Hepatic stellate cell (primary cell): ENCODE results near the gene NMNAT3.
"Not testable (repeated sequence)": the region's sequence is repeated elsewhere in the genome, so short reads cannot be mapped to it uniquely, and the experiment has no call there.

Experiments used
- DNase-seq: peaks from one replicate; pipeline ENCODE4 v3.0.0; 2011; ENCODE audit warnings: low spot score

NMNAT3 gene

DNA sequence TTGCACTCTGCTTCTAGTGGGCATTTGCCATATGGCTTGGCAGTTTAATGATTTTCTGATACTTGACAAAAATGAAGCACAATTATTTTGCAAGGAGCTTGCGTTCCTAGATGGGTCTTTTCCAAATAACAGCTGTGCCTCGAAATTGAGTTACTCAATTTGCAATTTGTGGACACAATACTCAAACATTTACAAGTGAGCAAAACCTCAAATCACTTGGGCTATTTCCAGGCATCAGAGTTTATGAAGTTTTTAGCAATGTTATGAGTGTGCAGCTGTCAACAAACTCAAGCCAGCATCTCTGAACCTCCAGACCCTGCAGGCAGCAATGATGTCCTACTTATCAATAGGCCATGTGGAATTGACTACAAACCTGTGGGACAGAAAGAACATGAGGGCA, 41.3 kb downstream of the NMNAT3 start:
- no peak for DNase-seq

DNA sequence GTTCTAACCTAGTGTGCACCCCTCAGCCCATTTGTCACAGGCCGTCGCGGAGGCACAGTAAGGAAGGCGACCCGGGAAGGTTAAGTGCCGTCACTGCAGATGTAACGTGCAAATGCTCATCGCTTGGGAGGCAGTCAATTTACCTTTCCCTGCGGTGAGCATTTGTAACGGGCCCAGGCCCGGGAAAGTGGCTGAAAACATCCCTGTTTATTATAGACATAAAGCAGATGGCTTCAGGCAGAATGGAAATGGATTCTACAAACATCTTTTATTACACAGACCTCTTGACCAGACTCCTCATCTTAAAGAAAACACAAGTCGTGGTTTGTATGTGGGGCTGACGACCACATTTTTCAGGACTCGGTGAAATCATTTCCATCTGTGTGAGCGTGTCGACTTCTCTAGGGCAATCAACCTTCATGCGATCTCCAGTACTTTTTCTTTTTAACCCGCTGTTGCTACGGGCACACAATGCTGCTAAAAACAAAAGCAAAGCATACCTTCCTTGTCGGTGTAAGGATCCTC, 43.6 kb downstream of the NMNAT3 start:
- DNase-seq: no peak

DNA sequence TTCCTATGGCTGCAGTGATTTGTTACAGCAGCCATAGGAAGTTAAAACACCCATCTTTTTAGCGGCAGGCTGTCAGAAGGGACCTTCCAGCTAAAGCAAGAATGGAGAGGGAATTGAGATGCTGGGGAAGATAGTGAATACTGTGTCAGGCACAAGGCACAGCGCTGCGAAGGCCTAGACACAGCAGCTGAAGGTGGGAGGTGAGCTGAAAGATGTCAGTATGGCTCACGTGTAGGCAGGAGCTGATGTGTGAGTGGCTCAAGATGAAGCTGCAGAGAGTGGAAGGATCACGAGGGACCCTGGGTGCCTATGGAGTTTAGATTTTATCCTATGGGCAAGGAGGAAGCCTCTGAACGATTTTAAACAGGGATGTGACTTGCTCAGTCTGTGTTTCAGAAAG, 44.3 kb downstream of the NMNAT3 start:
- DNase-seq: no peak

DNA sequence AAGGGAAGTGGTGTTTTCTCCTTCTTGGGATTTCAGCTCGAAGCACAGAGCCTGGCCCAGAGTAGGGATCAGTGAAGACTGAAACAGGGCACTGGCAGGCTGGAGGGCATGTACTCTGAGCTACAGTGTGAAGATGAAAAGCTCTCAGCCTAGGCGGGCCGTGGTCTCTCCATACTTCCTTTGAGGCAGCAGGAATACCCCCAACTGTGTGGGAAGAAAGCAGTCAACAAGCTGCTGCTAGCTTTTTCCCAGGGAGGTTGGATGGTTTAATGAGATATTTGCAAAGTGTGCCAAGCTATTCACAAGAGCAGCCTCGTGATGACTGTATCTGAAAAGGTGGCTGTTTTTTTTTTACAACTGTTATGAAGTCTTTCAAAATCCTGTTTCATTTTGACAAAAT, 47.2 kb downstream of the NMNAT3 start:
- DNase-seq: no peak

DNA sequence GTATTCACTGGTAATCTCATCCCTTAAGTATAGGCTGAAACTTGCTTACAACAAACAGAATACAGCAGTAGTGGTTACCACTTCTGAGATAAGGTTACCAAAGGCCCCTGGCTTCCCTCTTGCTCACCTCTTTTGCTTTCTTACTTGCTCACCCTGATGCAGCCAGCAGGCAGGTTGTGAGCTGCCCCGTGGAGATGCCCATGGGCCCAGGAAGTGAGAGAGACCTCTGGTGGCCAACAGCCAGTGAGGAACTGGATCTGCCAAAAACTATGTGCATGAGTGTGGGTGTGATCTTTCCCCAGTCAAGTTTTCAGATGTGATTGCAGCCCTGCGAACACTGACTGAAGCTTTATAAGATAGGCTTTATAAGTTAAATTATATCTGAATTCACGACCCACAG, 48.7 kb downstream of the NMNAT3 start:
- peak; percentile 4 for DNase-seq

DNA sequence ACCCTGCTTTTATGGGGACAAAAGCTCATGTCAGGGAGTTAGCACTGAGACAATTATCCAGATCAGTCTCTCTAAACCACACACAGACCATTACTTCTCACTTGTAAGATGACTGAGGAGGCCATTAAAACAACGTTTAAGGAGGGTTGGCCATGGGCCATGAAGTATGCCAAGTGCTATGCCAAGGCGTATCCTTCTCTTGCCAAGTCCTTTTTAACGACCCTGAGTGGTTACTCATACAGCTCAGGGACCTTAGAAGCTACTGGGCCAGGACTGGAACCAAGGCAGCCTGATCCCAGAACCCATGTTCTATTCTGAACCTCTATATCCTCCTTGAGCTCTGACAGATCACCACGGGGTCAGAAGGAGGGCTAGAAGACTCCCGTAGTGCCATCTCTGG, 50.0 kb downstream of the NMNAT3 start:
- DNase-seq: no peak

DNA sequence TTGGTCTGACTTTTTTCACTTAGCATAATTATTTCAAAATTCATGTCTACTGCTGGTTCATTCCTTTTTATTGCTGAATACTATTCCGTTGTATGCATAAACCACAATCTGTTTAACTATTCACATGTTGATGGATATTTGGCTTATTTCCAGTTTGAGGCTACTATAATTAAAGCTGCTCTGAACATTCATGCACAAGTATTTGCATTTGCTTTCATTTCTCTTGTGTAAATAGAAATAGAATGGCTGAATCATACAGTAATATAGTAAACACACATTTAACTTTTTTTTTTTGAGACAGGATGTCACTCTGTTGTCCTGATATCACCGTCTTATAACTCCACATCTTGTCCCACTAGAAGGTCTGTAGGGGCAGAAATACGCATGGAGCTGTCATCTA, 57.3 kb downstream of the NMNAT3 start:
- DNase-seq: no peak

DNA sequence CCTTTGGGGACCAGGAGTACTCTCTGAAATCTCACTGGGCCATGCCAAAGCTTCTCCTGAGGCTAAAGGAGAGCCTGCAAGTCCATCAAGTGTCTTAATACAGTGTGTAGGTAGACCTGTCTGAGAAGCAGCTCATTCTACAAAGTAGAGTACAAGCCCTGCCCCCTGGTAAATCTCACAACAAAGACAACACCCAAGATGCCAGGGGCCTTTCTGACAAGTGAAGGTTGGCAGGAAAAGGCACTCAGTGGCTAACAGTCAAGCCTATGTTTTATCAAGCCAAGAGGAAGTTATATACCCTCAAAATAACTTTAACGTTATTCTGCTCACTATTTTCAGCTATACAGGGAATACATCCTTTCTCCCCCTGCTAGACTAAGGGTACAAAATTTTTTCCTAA, 58.3 kb downstream of the NMNAT3 start:
- DNase-seq: no peak

DNA sequence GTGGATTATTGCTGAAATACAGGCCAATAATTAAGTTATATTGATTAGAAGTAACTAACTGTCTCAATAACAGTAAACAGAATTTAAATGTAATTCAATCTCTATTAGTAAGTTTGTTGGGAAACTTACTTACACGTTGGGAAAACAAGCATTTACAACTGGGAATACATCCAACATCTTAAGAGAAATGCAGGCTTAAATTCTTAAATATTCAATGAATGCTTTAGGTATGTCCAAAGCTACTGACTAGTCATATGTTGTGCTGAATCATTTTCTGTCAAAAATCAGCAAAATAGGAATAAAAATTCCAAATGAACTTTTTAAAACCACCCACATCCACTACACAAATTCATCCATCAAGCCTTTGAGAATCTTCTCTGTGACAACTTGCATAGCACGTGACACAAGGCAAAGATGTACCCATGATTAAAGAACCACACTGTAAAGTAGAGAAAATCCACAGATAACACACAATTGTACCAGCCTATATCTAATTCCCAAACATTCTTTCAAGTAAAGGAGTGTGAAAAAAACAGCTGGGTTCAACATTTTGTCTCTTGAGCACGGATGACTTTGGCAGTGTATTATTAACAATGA, 60.0 kb downstream of the NMNAT3 start:
- no peak for DNase-seq

DNA sequence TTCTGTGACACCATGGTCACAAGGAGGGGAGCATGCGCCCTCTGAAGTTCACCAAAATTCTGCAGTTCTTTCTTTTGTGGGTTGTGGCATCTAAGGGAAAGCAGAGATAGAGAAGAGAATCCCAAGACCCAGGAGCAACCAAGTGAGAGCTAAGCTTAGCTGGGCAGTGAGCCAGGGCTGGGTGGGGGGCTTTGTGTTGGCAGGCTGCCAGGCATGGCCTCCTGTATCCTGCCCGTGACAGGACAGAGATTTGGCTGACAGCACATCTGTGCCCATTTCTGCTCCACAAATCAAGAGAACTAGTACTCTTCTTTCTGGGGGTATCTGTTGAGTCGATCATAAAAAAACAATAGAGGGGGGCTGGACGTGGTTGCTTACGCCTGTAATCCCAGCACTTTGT, 66.2 kb downstream of the NMNAT3 start:
- no peak for DNase-seq

DNA sequence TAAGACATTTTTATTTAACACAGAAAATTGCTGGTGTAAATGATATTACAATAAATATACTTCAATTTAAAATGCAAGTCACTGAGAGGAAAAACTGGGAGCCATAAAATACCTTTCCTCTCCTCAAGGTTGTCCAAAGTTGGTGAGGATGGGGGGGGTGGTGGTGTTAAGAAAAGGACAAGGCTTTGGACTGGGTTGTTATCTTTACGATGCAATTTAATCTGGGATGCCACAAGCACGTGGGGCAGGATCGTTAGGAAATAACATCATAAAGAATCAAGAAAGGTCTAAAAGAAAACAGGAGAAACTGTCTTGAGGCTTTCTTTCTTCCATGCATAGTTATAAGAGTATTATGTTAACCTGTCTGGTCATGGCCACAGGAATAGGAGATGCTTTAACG, 66.9 kb downstream of the NMNAT3 start:
- DNase-seq: no peak

DNA sequence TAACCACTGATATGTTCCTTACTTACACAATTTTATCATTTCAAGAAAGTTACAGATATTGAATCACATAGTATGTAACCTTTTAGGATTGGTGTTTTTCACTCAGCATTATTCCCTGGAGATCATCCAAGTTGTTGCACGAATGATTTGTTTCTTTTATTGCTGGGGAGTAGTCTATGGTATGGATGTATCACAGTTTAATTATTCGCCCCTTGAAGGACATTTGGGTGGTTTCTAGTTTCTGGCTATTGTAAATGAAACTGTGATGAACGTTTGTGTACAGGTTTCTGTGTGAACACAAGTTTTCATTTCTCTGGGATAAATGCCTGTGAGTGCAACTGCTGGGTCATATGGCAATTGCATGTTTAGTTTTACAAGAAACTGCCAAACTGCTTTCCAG, 68.8 kb downstream of the NMNAT3 start:
- no peak for DNase-seq

DNA sequence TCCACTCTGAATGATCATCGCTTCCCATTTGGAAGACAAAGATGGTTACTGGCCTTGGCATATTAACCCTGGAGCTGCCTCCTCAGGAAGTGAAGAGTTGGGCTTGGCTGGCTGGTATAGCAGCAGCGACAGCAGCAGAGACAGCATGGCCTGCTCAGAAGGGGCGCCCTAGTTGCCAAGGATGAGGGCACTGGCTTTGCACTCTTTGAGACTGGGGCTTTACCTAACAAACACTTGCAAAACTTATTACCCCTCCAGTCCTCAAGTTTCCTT, 69.7 kb downstream of the NMNAT3 start:
- DNase-seq: no peak

DNA sequence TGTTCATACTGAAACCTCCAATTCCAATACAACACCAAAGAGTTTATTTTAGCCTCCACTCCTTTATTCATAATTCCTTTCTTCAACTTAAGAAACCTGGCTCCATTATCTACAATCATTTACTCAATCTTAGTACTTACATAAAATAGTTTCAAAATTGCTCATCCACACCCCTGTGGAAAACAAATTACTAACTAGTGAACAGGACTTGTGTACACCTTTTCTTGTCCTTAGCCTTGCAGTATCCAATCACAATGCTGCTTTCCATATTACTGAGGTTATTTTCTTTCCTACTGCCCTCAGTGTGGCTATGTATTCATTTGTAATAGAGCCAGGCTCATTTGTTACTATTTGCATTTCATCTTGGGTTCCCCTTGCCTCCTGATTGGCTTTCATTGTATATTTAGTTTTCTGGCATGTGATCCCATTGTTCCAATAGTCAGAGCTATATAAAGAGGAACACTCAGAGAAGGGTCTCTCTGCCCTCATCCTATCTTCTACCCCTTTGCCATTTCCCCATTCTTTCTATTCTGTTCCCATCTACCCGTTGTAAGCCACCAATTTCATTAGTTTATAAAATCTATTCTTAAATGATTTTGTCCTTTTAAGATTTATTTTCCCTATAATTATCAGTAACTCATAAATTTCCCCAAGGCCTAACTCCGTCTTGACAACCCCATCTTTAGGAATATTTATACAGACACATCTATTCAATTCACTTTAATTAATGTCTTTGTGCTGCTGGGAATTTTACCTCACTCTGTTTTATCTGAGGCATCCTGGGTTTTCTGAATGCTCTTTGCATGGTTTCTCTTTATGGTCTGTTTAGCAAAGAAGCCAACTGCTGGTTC, 70.3 kb downstream of the NMNAT3 start:
- DNase-seq: no peak

DNA sequence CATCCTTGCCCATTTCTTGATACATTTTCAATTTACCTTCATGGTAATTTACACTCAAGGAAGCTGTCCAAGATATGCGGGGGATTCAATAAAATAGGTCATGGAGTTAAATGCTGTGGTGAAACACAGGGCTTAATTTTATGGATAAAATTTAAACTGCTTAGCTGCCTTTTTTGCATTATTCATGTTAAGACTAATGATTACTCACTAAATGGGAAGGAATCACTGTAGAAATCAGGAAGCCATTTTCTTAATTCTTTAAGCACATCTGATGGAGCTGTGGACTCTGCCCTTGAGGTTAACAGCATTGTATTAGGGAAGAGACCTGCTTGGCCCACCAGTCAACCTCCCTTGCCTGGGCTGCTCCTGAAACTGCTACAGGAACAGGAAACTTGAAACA, 75.8 kb downstream of the NMNAT3 start:
- no peak for DNase-seq

DNA sequence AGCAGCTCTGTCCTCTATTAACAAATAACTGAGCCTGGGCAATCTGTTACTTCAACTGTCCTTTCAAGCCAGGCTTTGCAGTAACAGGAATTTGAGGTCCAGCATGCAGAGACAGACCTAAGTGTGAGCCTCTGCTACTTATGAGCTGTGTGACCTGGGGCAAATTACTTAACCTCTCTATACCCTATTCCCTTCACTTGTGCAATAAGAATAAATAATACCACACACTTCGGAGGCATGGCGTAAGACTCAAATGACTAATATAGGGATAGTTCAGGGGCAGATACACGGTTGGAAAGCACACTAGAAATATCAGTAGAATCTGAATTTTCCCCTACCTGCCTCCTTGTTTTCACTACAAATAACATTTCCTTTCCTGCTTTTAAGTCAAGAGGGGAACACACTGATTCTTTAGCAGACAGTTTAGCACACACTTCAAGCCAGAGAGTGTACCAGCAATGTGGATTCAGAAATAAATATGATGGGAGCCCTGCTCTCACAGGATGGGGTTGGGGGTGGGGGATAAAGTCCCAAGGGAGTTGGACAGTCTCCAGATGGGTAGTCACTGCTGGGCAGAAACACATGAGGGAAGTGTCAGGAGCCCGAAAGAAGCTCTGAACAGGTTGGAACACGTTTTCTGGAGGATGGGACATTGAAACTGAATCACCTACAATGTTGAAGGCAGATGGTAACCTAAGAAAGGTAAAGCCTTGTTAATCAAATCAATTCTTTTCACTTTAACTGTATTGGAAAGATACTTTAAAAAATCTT, 76.4 kb downstream of the NMNAT3 start:
- no peak for DNase-seq

DNA sequence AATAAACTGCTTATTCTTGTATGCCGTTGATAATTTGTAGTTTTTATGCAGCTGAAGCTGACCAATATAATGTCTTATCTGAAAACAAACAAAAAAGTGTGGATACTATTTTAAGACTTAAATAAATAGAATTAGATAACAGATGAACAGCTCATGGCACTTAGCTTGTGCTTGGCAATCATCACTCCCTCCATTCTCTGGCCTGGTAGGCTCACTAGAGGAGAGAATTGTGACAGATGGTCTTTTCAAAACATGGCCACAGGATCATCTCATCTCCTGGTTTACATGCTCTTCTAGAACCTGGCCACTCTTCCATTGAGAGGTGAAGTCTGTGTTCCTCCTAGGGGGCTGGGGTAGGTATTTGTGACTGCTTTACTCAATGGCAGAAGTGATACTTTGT, 79.8 kb downstream of the NMNAT3 start:
- no peak for DNase-seq

DNA sequence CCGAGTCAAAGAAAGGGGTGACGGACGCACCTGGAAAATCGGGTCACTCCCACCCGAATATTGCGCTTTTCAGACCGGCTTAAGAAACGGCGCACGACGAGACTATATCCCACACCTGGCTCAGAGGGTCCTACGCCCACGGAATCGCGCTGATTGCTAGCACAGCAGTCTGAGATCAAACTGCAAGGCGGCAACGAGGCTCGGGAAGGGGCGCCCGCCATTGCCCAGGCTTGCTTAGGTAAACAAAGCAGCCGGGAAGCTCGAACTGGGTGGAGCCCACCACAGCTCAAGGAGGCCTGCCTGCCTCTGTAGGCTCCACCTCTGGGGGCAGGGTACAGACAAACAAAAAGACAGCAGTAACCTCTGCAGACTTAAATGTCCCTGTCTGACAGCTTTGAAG, 86.6 kb downstream of the NMNAT3 start:
- not testable (repeated sequence) for DNase-seq

DNA sequence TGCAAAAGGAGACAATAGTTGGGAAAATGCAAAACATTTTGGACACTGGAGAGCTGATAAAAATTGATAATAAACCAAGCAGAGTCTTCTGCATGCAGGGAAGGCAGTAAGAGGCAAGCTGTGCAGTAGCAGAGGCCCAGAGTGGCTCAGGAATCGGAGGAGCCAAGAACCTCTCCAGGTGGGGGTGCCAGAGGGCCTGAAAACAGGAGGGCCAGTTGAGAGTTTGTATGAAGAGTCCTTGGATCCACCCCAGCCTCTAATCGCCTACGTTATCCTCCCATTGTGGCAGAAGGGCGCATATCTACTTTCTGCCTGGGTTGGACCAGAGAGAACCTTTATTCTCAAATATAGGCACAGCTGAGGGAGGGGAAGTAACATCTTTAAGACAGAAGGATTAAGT, 89.3 kb downstream of the NMNAT3 start:
- DNase-seq: no peak

DNA sequence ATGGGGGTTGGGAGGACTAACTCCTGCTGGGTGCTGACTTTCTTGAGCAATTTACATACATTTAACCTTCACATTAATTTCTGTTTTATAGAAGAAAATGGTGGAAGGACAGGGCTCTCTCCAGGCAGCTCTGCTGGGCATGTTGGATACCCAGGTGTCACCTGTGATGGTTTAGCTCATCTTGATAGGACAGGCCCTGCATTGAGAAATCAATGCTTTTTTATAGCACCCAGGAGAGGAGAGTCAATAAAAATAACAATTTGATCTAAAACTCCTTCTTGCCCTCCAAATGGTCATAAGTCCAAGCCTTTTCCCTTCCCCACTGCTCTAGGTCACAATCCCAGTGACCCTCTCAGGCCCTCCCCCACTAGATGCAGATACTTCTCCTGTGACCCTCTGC, 90.0 kb downstream of the NMNAT3 start:
- DNase-seq: no peak

DNA sequence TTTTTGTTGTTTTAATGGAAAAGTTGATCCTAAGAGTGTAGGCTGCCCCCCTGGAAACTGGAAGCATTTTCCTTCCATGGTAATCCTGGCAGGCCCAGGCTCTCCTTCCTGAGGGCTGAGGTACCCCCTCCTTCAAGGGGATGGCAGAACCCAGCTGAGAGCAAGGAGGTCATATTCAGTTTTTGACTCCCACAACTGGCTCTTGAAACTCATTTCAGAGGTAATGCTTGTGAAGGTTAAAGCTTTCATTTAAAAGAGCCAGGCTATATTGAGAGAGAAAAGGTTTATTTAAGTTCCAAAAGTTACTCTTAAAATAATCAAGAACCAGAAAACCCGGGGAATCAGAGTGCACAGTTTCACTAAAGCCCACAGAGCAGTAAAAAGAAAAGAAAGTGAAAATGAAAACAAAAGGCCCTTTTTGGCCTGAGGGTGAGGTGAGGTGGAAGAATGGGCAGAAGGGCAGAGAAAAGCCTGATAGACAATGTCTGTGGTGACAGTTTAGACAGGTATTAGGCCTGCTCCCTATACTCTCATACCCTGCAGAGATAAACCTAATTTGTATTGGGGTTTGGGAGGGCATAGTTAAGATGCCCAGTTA, 91.3 kb downstream of the NMNAT3 start:
- DNase-seq: no peak

DNA sequence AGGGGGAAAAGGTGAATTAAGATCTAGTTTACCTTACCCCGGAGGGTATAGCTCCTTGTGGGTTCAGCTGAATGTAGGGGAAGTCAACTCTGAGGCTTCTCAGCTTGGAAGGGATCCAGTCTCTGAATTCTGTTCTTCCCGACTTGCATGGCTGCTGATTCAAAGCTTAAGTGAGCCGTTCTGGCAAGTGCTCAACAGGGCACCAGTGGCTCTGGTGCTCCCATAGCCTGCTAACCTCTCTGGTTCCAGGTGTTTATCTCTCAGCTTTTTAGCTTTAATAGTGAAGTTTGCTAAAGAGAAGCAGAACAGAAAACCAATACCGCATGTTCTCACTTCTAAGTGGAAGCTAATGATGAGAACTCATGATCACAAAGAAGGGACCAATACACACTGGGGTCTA, 92.0 kb downstream of the NMNAT3 start:
- no peak for DNase-seq

DNA sequence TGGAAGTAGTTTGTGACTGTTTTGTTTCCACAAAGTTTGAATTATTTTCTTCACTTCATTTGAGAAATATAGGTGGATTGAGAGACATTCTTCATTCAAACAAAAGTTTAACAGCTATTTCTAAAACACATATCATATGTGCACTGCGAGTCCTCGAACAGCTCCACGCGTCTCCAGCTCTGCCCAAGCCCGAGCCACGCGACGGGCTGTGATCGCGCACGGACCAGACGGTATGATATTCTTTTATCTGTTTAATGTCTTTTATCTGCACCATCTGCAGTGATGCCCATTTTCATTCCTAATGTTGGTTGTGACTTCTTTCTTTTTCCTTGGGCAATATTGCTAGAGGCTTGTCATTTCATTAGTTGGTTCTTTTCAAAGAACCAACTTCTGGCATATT, 94.1 kb downstream of the NMNAT3 start:
- not testable (repeated sequence) for DNase-seq
